IPS-15b (cell line): Measurements from ENCODE around the gene CYP2J2.
"Not testable (repeated sequence)": the region's sequence is repeated elsewhere in the genome, so short reads cannot be mapped to it uniquely, and the experiment has no call there.

Experiments
- H3K27me3 ChIP-seq: one replicate; pipeline ENCODE4 v1.6.1; 2013; ENCODE audit warnings: low read length; ENCODE audit not compliant: control insufficient read depth, insufficient read depth
- H3K36me3 ChIP-seq: one replicate; pipeline ENCODE4 v1.6.1; 2013; ENCODE audit warnings: low read length; ENCODE audit not compliant: control insufficient read depth, insufficient read depth
- H3K4me1 ChIP-seq: one replicate; pipeline ENCODE4 v1.6.1; 2013; ENCODE audit warnings: mild to moderate bottlenecking, low read length; ENCODE audit not compliant: control insufficient read depth, insufficient read depth
- H3K4me3 ChIP-seq: one replicate; pipeline ENCODE4 v1.5.1; 2013; ENCODE audit warnings: low read depth, low read length
- H3K9ac ChIP-seq: one replicate; pipeline ENCODE4 v1.6.1; 2013; ENCODE audit warnings: low read depth, mild to moderate bottlenecking, low read length
- H3K9me3 ChIP-seq: one replicate; pipeline ENCODE4 v1.6.1; 2013; ENCODE audit warnings: mild to moderate bottlenecking, low read length; ENCODE audit not compliant: control insufficient read depth, insufficient read depth

Gene CYP2J2

DNA sequence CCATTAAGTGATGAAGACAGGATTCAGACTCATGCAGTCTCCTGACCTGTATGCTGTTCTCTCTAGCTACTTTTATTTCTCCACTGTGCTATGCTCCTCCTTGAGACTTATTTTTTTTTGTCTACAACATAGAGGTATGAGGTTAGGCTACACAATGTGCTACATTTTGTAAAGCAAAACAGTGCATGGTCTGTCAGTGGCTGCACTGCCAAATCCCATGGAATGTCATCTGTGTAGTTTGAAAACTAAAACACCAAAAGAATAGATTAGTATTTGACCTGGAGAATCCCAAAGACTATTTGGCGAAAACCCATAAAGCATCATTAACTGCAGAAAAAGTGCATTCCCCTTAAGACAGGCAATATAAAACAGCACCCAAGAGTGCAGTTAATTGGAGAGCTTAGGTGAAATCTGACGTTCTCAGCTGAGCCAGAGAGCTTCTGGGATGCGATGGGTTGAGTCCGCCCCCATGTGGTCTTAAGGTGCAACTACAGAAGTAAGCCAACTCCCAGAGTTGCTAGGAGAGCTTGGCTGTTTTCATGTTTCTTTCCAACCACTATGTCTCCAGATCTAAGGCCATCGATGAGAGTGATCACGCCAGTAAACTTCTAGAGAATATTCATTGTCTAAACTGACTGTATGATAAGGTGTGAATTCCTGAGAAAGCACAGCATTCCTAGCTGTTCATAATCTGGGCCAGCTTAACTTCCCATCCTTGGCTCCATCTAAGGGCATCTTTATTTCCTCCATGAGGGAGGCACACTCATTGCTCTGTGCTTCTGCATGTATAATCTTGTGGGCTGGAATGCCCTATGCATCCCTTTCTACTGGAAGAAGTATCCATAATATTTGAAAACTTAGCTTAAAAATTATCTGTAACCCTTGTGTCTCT, 20.7 kb upstream of the CYP2J2 start:
- Histone ChIP-seq H3K9me3 (no peaks in the 10 kb centered on the region), H3K27me3 (no peaks in the 10 kb centered on the region), H3K4me1 (no peaks in the 10 kb centered on the region), H3K36me3 (no peaks in the 10 kb centered on the region), H3K4me3 (no peak overlapping the region), H3K9ac (no peak overlapping the region)

DNA sequence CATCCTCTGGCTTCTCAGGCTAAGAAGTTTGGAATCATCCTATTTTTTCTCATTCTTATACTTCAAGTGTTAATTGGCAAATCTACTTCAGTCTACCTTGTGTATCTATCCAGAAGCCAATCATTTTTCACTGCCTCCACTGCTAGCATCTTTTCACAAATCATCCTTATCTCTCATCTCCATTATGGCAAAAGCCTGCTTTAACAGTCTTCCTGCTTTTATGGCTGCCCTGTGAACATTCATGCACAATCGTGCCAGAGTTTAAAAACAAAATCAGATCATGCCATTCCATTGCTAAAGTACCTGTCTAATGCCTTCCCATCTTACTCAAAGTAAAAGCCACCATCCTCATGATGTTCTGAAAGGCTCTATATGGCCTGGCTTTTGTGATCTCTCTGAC, 19.2 kb upstream of the CYP2J2 start:
- H3K27me3 ChIP-seq = no peaks in the 10 kb centered on the region
- no peak overlapping the region for H3K9ac ChIP-seq
- H3K36me3 ChIP-seq = no peaks in the 10 kb centered on the region

DNA sequence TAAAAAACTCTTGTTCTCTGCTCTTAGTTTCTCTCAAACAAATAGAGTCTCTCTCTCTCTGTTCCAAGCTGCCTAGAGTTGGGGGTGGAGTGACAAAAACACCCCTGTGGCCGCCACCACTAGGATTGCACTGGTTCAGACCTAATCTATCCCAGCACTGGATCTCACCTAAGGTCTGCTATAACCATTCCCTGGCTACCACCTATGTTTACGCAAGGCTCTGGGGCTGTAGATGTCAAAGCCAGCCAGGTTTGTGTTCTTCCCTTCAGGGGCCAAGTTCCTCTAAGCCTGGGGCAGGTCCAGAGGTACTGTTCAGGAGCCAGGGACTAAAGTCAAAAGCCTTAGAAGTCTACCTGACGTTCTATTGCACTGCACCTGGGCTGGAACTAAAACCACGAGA, 12.8 kb upstream of the CYP2J2 start:
- no peaks in the 10 kb centered on the region for H3K36me3 ChIP-seq
- H3K27me3 ChIP-seq = no peaks in the 10 kb centered on the region
- H3K4me3 ChIP-seq = no peak overlapping the region
- no peaks in the 10 kb centered on the region for H3K4me1 ChIP-seq
- no peak overlapping the region for H3K9ac ChIP-seq
- no peaks in the 10 kb centered on the region for H3K9me3 ChIP-seq

More for the DNA sequence above, 19.2 kb upstream of the CYP2J2 start:
- Histone ChIP-seq H3K4me3 (no peak overlapping the region), H3K4me1 (no peaks in the 10 kb centered on the region), H3K9me3 (no peaks in the 10 kb centered on the region)

DNA sequence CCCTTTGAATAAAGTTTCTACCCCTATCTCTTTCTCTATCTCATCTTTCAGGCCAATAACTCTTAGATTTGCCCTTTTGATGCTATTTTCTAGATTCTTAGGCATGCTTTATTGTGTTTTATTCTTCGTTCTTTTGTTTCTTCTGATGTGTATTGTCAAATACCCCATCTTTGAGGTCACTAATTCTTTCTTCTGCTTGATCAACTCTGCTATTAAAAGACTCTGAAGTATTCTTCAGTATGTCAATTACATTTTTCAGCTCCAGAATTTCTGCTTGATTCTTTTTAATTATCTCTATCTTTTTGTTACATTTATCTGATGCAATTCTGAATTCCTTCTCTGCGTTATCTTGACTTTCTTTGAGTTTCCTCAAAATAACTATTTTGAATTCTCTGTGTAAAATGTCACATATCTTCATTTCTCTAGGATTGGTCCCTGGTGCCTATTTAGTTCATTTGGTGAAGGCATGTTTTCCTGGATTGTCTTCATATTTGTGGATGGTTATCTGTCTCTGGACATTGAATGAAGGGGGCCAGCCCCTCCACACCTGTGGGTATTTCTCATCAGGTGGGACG, 11.2 kb upstream of the CYP2J2 start:
- no peaks in the 10 kb centered on the region for H3K36me3 ChIP-seq
- H3K27me3 ChIP-seq = no peaks in the 10 kb centered on the region
- H3K4me3 ChIP-seq = no peak overlapping the region
- H3K4me1 ChIP-seq = no peaks in the 10 kb centered on the region
- no peaks in the 10 kb centered on the region for H3K9me3 ChIP-seq
- H3K9ac ChIP-seq = no peak overlapping the region

DNA sequence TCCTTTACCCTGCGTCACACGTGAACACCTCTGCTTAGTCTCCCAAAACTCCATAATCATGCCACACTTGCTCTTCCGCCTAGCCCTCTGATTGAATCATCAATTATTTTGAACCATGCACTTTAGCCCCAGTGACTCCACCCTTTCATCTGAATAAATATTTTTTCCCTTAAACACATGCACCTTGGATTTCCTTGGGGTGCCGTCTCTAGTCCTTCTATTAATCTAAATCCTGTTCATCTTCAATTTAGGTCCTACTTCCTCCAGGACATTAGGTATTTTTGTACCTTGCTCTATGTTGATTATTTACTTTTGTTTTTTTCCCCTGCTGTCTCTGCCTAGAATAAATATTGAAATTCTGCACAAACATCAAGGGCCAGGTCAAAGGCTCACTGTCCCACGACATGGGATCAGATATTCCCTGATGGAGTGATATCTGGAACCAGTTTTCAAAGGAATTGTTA, 9.8 kb upstream of the CYP2J2 start:
- no peaks in the 10 kb centered on the region for H3K27me3 ChIP-seq
- H3K36me3 ChIP-seq = no peaks in the 10 kb centered on the region

DNA sequence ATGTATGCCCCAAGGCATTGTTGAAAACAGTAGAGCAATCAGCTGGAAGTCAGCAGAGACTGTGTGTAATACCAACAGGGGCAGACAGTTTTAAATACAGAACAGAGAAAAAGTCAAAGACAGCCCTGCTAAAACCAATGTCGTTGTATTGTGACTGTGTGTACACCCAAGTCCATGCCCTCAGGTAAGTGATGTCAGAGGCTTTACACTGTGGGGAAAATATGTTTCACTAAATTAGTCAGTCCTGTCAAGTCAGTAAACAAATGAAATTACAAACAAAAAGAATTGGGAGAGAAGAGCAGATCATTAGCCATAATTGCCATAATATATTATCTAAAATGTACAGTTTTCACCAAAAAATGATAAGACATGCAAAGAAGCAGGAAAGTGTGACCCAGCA, 2.4 kb upstream of the CYP2J2 start:
- H3K4me3 ChIP-seq = no peak overlapping the region
- no peak overlapping the region for H3K9ac ChIP-seq
- H3K36me3 ChIP-seq = no peaks in the 10 kb centered on the region
- H3K27me3 ChIP-seq = peaks cover 42% of the 10 kb centered on the region
- H3K4me1 ChIP-seq = no peaks in the 10 kb centered on the region
- H3K9me3 ChIP-seq = no peaks in the 10 kb centered on the region

More for the DNA sequence above, 9.8 kb upstream of the CYP2J2 start:
- Histone ChIP-seq H3K4me1 (no peaks in the 10 kb centered on the region), H3K9me3 (no peaks in the 10 kb centered on the region), H3K9ac (no peak overlapping the region), H3K4me3 (no peak overlapping the region)

DNA sequence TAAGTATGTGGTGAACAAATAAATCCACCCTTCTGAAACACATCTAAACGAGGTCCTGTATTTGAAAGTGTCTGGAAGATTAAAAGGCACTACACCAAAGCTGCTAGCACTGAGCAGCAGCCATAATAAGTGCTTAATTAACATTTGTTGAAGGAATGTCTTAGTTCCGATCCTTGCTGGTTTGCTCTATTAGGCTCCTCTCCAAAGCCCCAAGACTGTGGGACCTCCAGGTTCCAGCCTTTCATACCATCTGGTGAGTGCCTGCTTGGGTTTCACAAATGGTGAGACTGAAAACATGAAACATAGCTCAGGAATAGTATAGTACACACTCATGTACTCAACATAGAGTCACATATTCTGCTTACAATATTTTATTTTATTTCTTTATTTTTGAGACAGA, 640 bp upstream of the CYP2J2 start:
- no peaks in the 10 kb centered on the region for H3K9me3 ChIP-seq
- peaks cover 42% of the 10 kb centered on the region for H3K27me3 ChIP-seq
- no peaks in the 10 kb centered on the region for H3K36me3 ChIP-seq
- no peaks in the 10 kb centered on the region for H3K4me1 ChIP-seq
- H3K4me3 ChIP-seq = no peak overlapping the region
- H3K9ac ChIP-seq = no peak overlapping the region

DNA sequence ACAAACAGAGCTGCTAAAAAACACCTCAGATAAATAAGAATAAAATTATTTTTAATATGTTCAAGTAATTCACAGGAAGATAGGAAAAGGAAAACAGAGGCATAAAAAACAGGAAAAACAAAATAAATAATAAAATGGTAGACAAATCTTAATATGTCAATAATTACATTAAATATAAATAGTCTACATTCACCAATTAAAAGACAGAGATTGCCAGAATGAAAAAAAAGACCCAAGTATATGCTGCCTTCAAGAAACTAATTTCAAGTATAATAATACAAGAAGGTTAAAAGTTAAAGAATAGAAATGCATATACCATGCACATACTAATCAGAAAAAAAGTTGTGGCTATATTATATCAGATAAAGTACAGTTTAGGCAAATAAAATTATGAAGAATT, 1.9 kb downstream of the CYP2J2 start:
- Histone ChIP-seq H3K27me3 (peaks cover 42% of the 10 kb centered on the region), H3K36me3 (no peaks in the 10 kb centered on the region), H3K9me3 (no peaks in the 10 kb centered on the region), H3K4me3 (no peak overlapping the region), H3K9ac (no peak overlapping the region), H3K4me1 (no peaks in the 10 kb centered on the region)

DNA sequence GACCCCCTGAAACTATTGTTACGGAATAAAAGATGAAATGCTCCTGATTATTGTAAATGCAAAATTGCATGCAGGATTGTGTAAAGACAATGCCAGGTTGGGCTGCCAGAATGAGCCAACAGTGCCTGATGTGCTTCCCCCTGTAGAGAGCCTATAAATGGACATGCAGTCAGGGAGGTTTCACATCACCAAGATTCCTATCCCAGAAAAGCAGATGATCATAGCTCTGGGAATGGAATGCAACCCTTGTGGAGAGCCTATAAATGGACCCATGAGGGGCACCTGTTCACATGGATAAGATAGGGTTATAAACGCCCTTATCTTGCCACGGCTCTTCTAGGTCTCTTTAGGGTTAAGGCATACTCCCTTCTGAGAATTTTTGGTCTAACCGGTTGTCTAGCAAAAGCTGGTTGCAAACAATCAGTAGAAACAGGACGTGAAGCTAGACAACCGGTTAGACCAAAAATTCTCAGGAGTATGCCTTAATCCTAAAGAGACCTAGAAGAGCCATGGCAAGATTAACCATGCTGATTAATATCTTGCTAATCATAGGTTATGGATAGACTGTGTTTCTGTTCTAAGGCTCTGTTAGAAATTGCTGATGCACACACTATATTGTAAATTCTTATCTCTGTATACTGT, 5.2 kb downstream of the CYP2J2 start:
- not testable (repeated sequence) for H3K9ac ChIP-seq, H3K4me1 ChIP-seq, H3K9me3 ChIP-seq, H3K4me3 ChIP-seq, H3K36me3 ChIP-seq
- H3K27me3 ChIP-seq = peaks cover 16% of the 10 kb centered on the region

DNA sequence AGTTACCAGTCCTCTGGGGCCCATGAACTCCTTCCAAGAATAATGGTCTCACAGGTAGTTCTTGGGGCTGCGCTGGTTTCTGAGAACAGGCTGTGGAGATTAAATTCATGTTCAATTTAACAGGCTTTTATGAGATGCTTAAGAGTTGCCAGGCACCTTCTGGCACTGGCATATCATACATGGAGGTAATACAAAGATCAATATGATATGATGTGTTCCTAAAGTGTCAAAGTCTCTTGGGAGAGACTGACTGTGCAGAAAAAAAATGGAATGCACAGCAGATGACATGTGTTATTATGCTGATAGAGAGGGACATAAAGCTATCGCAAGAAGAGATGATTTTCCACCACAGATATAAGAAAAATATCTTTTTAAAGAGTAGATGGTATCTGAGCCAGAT, 6.8 kb downstream of the CYP2J2 start:
- no peaks in the 10 kb centered on the region for H3K9me3 ChIP-seq
- no peaks in the 10 kb centered on the region for H3K4me1 ChIP-seq
- no peaks in the 10 kb centered on the region for H3K27me3 ChIP-seq
- no peak overlapping the region for H3K9ac ChIP-seq
- H3K4me3 ChIP-seq = no peak overlapping the region
- no peaks in the 10 kb centered on the region for H3K36me3 ChIP-seq

DNA sequence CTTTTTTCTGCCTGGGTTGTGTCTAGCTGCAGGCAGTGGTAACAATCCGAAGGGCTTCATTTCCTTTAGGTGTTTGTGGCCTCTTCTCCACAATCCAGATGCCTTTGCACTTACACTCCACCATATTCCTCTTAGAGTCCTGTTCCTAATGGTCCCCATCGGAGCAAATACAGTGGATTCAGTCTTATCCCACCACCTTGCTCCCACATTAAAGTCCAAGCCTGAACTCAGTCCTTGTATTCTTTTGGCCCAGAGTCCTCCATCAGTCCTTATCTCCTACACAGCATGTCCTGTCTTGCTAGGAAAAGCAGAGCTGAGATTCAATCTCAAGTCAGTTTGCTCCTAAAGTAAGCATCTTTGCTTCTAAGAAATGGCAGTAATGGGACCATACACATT, 8.8 kb downstream of the CYP2J2 start:
- no peaks in the 10 kb centered on the region for H3K36me3 ChIP-seq
- H3K9ac ChIP-seq = no peak overlapping the region
- H3K9me3 ChIP-seq = no peaks in the 10 kb centered on the region
- H3K4me3 ChIP-seq = no peak overlapping the region
- no peaks in the 10 kb centered on the region for H3K4me1 ChIP-seq
- no peaks in the 10 kb centered on the region for H3K27me3 ChIP-seq
